Spleen (tissue), 11 donors: ENCODE measurements around the gene DDX54. TPM values are rescaled to one million over a fixed set of nuclear protein-coding genes. Genes with fewer than 3 reads are reported as not detected.

ENCODE experiments used
- DNase-seq: peaks from one replicate; pipeline ENCODE4 v3.0.0-alpha.2; 2020
- H3K27ac ChIP-seq, 8 donors: fragments of 200-600 bp; sonication (generic) in 7 of 8; 1 replicate in 4 of 8; 2 replicates in 4 of 8; pipeline versions ENCODE4 v1.5.0 to v1.8.0; 2016 to 2021; ENCODE audit warnings: inconsistent platforms in 4 of 8, mild to moderate bottlenecking in 4 of 8, moderate library complexity in 1 of 8
- H3K27me3 ChIP-seq, 7 donors: fragments of 200-600 bp; sonication (generic) in 6 of 7; replicated peaks in 1 of 7; 1 replicate in 4 of 7; 2 replicates in 3 of 7; pipeline versions ENCODE4 v1.5.0 to v1.8.0; 2016 to 2021; ENCODE audit warnings: inconsistent platforms in 3 of 7, mild to moderate bottlenecking in 1 of 7
- H3K36me3 ChIP-seq, 6 donors: fragments of 200-600 bp; sonication (generic) in 5 of 6; 1 replicate in 4 of 6; 2 replicates in 2 of 6; pipeline versions ENCODE4 v1.5.0 to v1.8.0; 2016 to 2021; ENCODE audit warnings: inconsistent platforms in 2 of 6
- H3K4me1 ChIP-seq, 6 donors: fragments of 200-600 bp; sonication (generic) in 5 of 6; 1 replicate in 3 of 6; 2 replicates in 3 of 6; pipeline versions ENCODE4 v1.5.0 to v1.8.0; 2016 to 2021; ENCODE audit warnings: inconsistent platforms in 3 of 6
- H3K4me3 ChIP-seq, 8 donors: fragments of 200-600 bp; sonication (generic) in 7 of 8; 1 replicate in 4 of 8; 2 replicates in 4 of 8; pipeline versions ENCODE4 v1.5.0 to v1.8.0; 2016 to 2021; ENCODE audit warnings: inconsistent platforms in 4 of 8, mild to moderate bottlenecking in 4 of 8, moderate library complexity in 2 of 8
- H3K9me3 ChIP-seq, 8 donors: fragments of 200-600 bp; sonication (generic) in 7 of 8; 1 replicate in 4 of 8; 2 replicates in 4 of 8; pipeline versions ENCODE4 v1.5.0 to v1.8.0; 2016 to 2021; ENCODE audit warnings: inconsistent platforms in 4 of 8
- CTCF ChIP-seq, 11 experiments: fragments of 200-600 bp in 7 of 11; fragments of 450-650 bp in 4 of 11; sonication (generic) in 4 of 11; IDR thresholded peaks in 8 of 11; conservative IDR thresholded peaks in 3 of 11; 1 replicate in 7 of 11; 2 replicates in 4 of 11; pipeline versions ENCODE4 v1.4.0 to v1.8.0; 2016 to 2021; ENCODE audit warnings: antibody characterized with exemption in 11 of 11, inconsistent platforms in 4 of 11, mild to moderate bottlenecking in 1 of 11
- POLR2A ChIP-seq, 3 donors: fragments of 450-650 bp; IDR thresholded peaks; one replicate each; pipeline ENCODE4 v1.5.1; 2017; ENCODE audit warnings: antibody characterized with exemption in 3 of 3, mild to moderate bottlenecking in 1 of 3
- POLR2AphosphoS5 ChIP-seq, 3 donors: sonication (generic); formaldehyde crosslinking; IDR thresholded peaks; one replicate each; pipeline ENCODE4 v1.5.1; 2017; ENCODE audit warnings: antibody characterized with exemption in 3 of 3
- WGBS, 5 donors: extraction: QIAGEN DNeasy Blood & Tissue Kit in 3 of 5; methylation state at CpG; one replicate each; pipeline versions ENCODE4 v1.1.5 to v1.1.7; 2013 to 2018; 5-methylcytosine and 5-hydroxymethylcytosine counted together
- intact Hi-C: fragments of 100-400 bp; cut with DNase I; formaldehyde crosslinking; loops from one replicate; pipeline ENCODE4 v1.15.0; 2023; ENCODE audit warnings: low total_unique reads
- polyA plus RNA-seq, 3 donors: library from polyadenylated mRNA; stranded (reverse); fragments of 200-250 nt; gene quantifications; one replicate each; pipeline ENCODE4 v1.2.1, GENCODE V29; 2013
- total RNA-seq, 7 donors: library from RNA; depleted of rRNA in 3 of 7; stranded (reverse); fragments of >200 nt in 3 of 7; fragmentation: NEBNext Ultra II Directional in 4 of 7; extraction: Animal tissue kit (Norgen Biotek cat#: 25700) in 4 of 7; gene quantifications; one replicate each; pipeline versions ENCODE4 v1.1.0 to v1.2.1, GENCODE V29; 2016 to 2021
- donor health status: healthy with polysubstance abuse.
- donor health status: DM: no; HTN: no; CAD: no; lungs with moderate emphysema.
- donor health status: DM: no; HTN: no; CAD: no.
- donor health status: Bipolar disorder and iron deficiency.
- donor health status: healthy.
- donor health status: DM: no; HTN: no; CAD: no.
- donor health status: DM: yes; HTN: yes; CAD: no.

Gene DDX54
- total and polyA plus RNA-seq, 10 donors: 44.4 to 80.3 (median 60.3) TPM

- Histone ChIP-seq H3K27ac (no peak overlapping the region), H3K4me3 (no peak overlapping the region), H3K9me3 (no peaks in the 10 kb centered on the region), H3K4me1 (peaks cover 5 to 64% (median 14%) of the 10 kb centered on the region in 6 donors), H3K36me3 (no peaks in the 10 kb centered on the region), H3K27me3 (no peaks in the 10 kb centered on the region)
- TF ChIP-seq POLR2AphosphoS5 (IDR thresholded peaks at IDR 0.05) (no peak), POLR2A (IDR thresholded peaks at IDR 0.05) (no peak), CTCF (IDR thresholded peaks at IDR 0.05 in 8 of 11, conservative IDR thresholded peaks at IDR 0.05 in 3 of 11) (no peak)
- no peak for DNase-seq
- 65 to 91% (median 84%) methylated on average over 1 of the region's 1 CpG for WGBS, 5 donors
- intact Hi-C loops: no loop called here
These were observed 13.0 kb upstream of the DDX54 start for GRCh38 chr12:113198296-113198695.

- no peak for TF ChIP-seq CTCF (IDR thresholded peaks at IDR 0.05 in 8 of 11, conservative IDR thresholded peaks at IDR 0.05 in 3 of 11)
- TF ChIP-seq POLR2A (IDR thresholded peaks at IDR 0.05): no peak
- no peak for TF ChIP-seq POLR2AphosphoS5 (IDR thresholded peaks at IDR 0.05)
- Histone ChIP-seq H3K36me3 (peaks cover 0 to 6% (median 0%) of the 10 kb centered on the region in 6 donors), H3K27ac (no peak overlapping the region), H3K9me3 (no peaks in the 10 kb centered on the region), H3K4me3 (no peak overlapping the region), H3K4me1 (peaks cover 5 to 57% (median 14%) of the 10 kb centered on the region in 6 donors), H3K27me3 (no peaks in the 10 kb centered on the region)
- DNase-seq: no peak
- WGBS, 5 donors: 90 to 95% (median 94%) methylated on average over 6 to 8 of the region's 8 CpGs
- intact Hi-C loops: no loop called here
These were observed 12.3 kb upstream of the DDX54 start for GRCh38 chr12:113197518-113198077.

- Histone ChIP-seq H3K4me1 (peaks cover 5 to 57% (median 14%) of the 10 kb centered on the region in 6 donors), H3K4me3 (no peak overlapping the region), H3K36me3 (peaks cover 0 to 12% (median 4%) of the 10 kb centered on the region in 6 donors), H3K27me3 (no peaks in the 10 kb centered on the region), H3K9me3 (no peaks in the 10 kb centered on the region), H3K27ac (no peak overlapping the region)
- DNase-seq: no peak
- TF ChIP-seq CTCF (IDR thresholded peaks at IDR 0.05 in 8 of 11, conservative IDR thresholded peaks at IDR 0.05 in 3 of 11) (peak; percentile 54 to 87 (median 75)), POLR2A (IDR thresholded peaks at IDR 0.05) (no peak), POLR2AphosphoS5 (IDR thresholded peaks at IDR 0.05) (peak in 1 of 3 donors; percentile 67)
- 8 to 17% (median 10%) methylated on average over 4 of the region's 4 CpGs for WGBS, 5 donors
- intact Hi-C loops: no loop called here
These were observed 11.7 kb upstream of the DDX54 start for GRCh38 chr12:113196990-113197389.

- H3K27me3 ChIP-seq: no peaks in the 10 kb centered on the region
- H3K4me1 ChIP-seq: peaks cover 5 to 52% (median 14%) of the 10 kb centered on the region in 6 donors
- no peak for DNase-seq
- no peak overlapping the region for H3K27ac ChIP-seq
- no peaks in the 10 kb centered on the region for H3K9me3 ChIP-seq
- TF ChIP-seq POLR2AphosphoS5 (IDR thresholded peaks at IDR 0.05): no peak
- TF ChIP-seq CTCF (IDR thresholded peaks at IDR 0.05 in 8 of 11, conservative IDR thresholded peaks at IDR 0.05 in 3 of 11): no peak
- no peak for TF ChIP-seq POLR2A (IDR thresholded peaks at IDR 0.05)
- no peak overlapping the region for H3K4me3 ChIP-seq
- WGBS, 5 donors: 76 to 87% (median 85%) methylated on average over 6 to 7 of the region's 7 CpGs
- intact Hi-C loops: no loop called here
- peaks cover 0 to 16% (median 8%) of the 10 kb centered on the region in 6 donors for H3K36me3 ChIP-seq
These were observed 11.3 kb upstream of the DDX54 start for GRCh38 chr12:113196582-113196981.
